Heart right ventricle (tissue), 16 donors: ENCODE results near the gene SORL1-AS1.
A peak's percentile ranks its signal among the peaks of the same experiment; 100 is the strongest.

ENCODE experiments used
- ATAC-seq, 8 donors: fragments of 200-7000 bp; cut with Tn5 transposase; one replicate each; pipeline ENCODE4 v1.9.1; 2020; ENCODE audit warnings: mild to moderate bottlenecking in 8 of 8, moderate library complexity in 8 of 8, moderate number of reproducible peaks in 1 of 8
- DNase-seq, 2 donors: peaks; one replicate each; pipeline ENCODE4 v3.0.0-alpha.2; 2020
- H3K27ac ChIP-seq, 10 donors: fragments of 200-600 bp; sonication (generic) in 2 of 10; one replicate each; pipeline versions ENCODE4 v1.5.0 to v1.8.0; 2020 to 2022; ENCODE audit warnings: mild to moderate bottlenecking in 3 of 10
- H3K27me3 ChIP-seq, 7 donors: fragments of 200-600 bp; one replicate each; pipeline ENCODE4 v1.8.0; 2021 to 2022; ENCODE audit warnings: mild to moderate bottlenecking in 2 of 7
- H3K36me3 ChIP-seq, 9 donors: fragments of 200-600 bp; sonication (generic) in 1 of 9; one replicate each; pipeline versions ENCODE4 v1.5.0 to v1.8.0; 2020 to 2022; ENCODE audit warnings: mild to moderate bottlenecking in 2 of 9
- H3K4me1 ChIP-seq, 9 donors: fragments of 200-600 bp; sonication (generic) in 1 of 9; one replicate each; pipeline versions ENCODE4 v1.5.0 to v1.8.0; 2020 to 2022; ENCODE audit warnings: mild to moderate bottlenecking in 4 of 9
- H3K4me3 ChIP-seq, 10 donors: fragments of 200-600 bp; sonication (generic) in 2 of 10; one replicate each; pipeline versions ENCODE4 v1.5.0 to v1.8.0; 2020 to 2022; ENCODE audit warnings: mild to moderate bottlenecking in 7 of 10, moderate library complexity in 2 of 10
- H3K9me3 ChIP-seq, 11 donors: fragments of 200-600 bp in 10 of 11; sonication (generic) in 2 of 11; one replicate each; pipeline versions ENCODE4 v1.5.0 to v1.8.0; 2013 to 2022; ENCODE audit warnings: mild to moderate bottlenecking in 2 of 11, control low read depth in 1 of 11, moderate library complexity in 1 of 11
- CTCF ChIP-seq, 9 donors: fragments of 200-600 bp; sonication (generic) in 2 of 9; IDR thresholded peaks; one replicate each; pipeline versions ENCODE4 v1.5.0 to v1.8.0; 2021 to 2022; ENCODE audit warnings: antibody characterized with exemption in 9 of 9, mild to moderate bottlenecking in 5 of 9, moderate library complexity in 1 of 9
- WGBS, 2 donors: extraction: QIAGEN DNeasy Blood & Tissue Kit; methylation state at CpG; one replicate each; pipeline ENCODE4 v1.1.7; 2013; ENCODE audit warnings: inconsistent platforms in 1 of 2; 5-methylcytosine and 5-hydroxymethylcytosine counted together
- intact Hi-C, 10 donors: fragments of 100-400 bp; cut with DNase I; formaldehyde crosslinking; loops; one replicate each; pipeline versions ENCODE4 v1.11.1 to v1.14.2; 2022
- donor health status: Arrhythmogenic right ventricular cardiomyopathy.
- donor health status: ischemic (EF 13 %, LVEDD 7.1; RV severe dilation, severe dysfunction).
- donor health status: healthy with polysubstance abuse.
- donor health status: DM: no; HTN: yes; CAD: no.
- donor health status: DM: no; HTN: no; CAD: no.
- donor health status: ischemic (EF 25% LVEDD 6.9; RV normal size, moderate dysfunction).
- donor health status: ischemic (EF 25% LVEDD 5.7; RV mildly dilated, moderate dysfunction).
- donor health status: healthy.
- donor health status: DM: yes; HTN: yes; CAD: no.
- donor health status: Ischemic cardiomyopathy.
- donor health status: ischemic (EF 35%, LVEDD 5.7; RV mildly dilated, moderate dysfunction).
- donor health status: nonischemic (EF 11% LVEDD 7.7; RV severe dilation, severe dysfunction).
- donor health status: DM: yes; HTN: yes; CAD: no.
- donor health status: PGD.
- donor health status: ischemic (EF 29% LVEDD 5.4; RV normal size, mild dysfunction).
- donor health status: nonischemic (EF 23%, LVEDD 6.1; RV moderate dilation, normal function).

Gene SORL1-AS1

GRCh38 chr11:121420398-121420797 lies 32.4 kb downstream of the SORL1-AS1 start:
- Histone ChIP-seq H3K4me3 (no peak overlapping the region), H3K36me3 (no peaks in the 10 kb centered on the region), H3K27ac (peak overlapping the region in 1 of 10 donors; percentile 79), H3K27me3 (no peaks in the 10 kb centered on the region), H3K9me3 (no peaks in the 10 kb centered on the region), H3K4me1 (peaks cover 6 to 64% (median 22%) of the 10 kb centered on the region in 9 donors)
- no peak for DNase-seq
- TF ChIP-seq CTCF (IDR thresholded peaks at IDR 0.05): no peak
- ATAC-seq: no peak
- intact Hi-C loops: loop anchor here in 4 of 10 donors (10.0 kb wide), 3 partner anchors 86 to 174 kb away; no protein-coding TSS in a partner anchor
- 79 to 86% methylated on average over 2 of the region's 2 CpGs for WGBS, 2 donors

GRCh38 chr11:121419836-121420235 lies 32.9 kb downstream of the SORL1-AS1 start:
- DNase-seq: no peak
- no peaks in the 10 kb centered on the region for H3K27me3 ChIP-seq
- ATAC-seq: no peak
- 28 to 48% methylated on average over 4 of the region's 4 CpGs for WGBS, 2 donors
- H3K36me3 ChIP-seq: no peaks in the 10 kb centered on the region
- peaks cover 6 to 70% (median 26%) of the 10 kb centered on the region in 9 donors for H3K4me1 ChIP-seq
- H3K27ac ChIP-seq: peak overlapping the region in 1 of 10 donors; percentile 79
- no peak for TF ChIP-seq CTCF (IDR thresholded peaks at IDR 0.05)
- no peaks in the 10 kb centered on the region for H3K9me3 ChIP-seq
- no peak overlapping the region for H3K4me3 ChIP-seq
- intact Hi-C loops: loop anchor here in 4 of 10 donors (10.0 kb wide), 3 partner anchors 85 to 175 kb away; no protein-coding TSS in a partner anchor

- intact Hi-C loops: no loop called here
- DNase-seq: peak in 1 of 2 donors; percentile 52
Observed at GRCh38 chr11:121418625-121419114, 34.1 kb downstream of the SORL1-AS1 start.

GRCh38 chr11:121417607-121418006 lies 35.2 kb downstream of the SORL1-AS1 start:
- H3K9me3 ChIP-seq: no peaks in the 10 kb centered on the region

More at GRCh38 chr11:121418625-121419114, 34.1 kb downstream of the SORL1-AS1 start:
- no peak for TF ChIP-seq CTCF (IDR thresholded peaks at IDR 0.05)
- Histone ChIP-seq H3K4me3 (no peak overlapping the region), H3K36me3 (no peaks in the 10 kb centered on the region), H3K27me3 (no peaks in the 10 kb centered on the region), H3K27ac (peak overlapping the region in 5 of 10 donors; percentile 14 to 92 (median 53)), H3K9me3 (no peaks in the 10 kb centered on the region), H3K4me1 (peaks cover 6 to 81% (median 29%) of the 10 kb centered on the region in 9 donors)
- ATAC-seq: peak; percentile 45 to 66 (median 60)
- 67 to 77% methylated on average over 7 of the region's 7 CpGs for WGBS, 2 donors

More at GRCh38 chr11:121417607-121418006, 35.2 kb downstream of the SORL1-AS1 start:
- Histone ChIP-seq H3K4me1 (peaks cover 6 to 76% (median 29%) of the 10 kb centered on the region in 9 donors), H3K4me3 (no peak overlapping the region), H3K27me3 (no peaks in the 10 kb centered on the region), H3K27ac (peak overlapping the region in 8 of 10 donors; percentile 14 to 92 (median 44)), H3K36me3 (no peaks in the 10 kb centered on the region)
- ATAC-seq: no peak
- intact Hi-C loops: no loop called here
- TF ChIP-seq CTCF (IDR thresholded peaks at IDR 0.05): no peak
- DNase-seq: no peak
- WGBS, 2 donors: 45 to 57% methylated on average over 2 of the region's 2 CpGs
